ENCODE data around the gene DDX31.
"Not testable (repeated sequence)": the region's sequence is repeated elsewhere in the genome, so short reads cannot be mapped to it uniquely, and the experiment has no call there.

DDX31 gene

GRCh38 chr9:132669698-132670456 lies at the start of gene DDX31:
Gene DDX31, minus strand, starts transcription at chr9:132669983. Its CDS starts 49 bp downstream, at chr9:132669934.
- DNase-seq (ENCODE audit: low read depth, low spot score): peak; percentile 60

GRCh38 chr9:132718381-132718928 lies 48.7 kb upstream of the DDX31 start:
- not testable (repeated sequence) for DNase-seq (ENCODE audit: low read depth, low spot score)

- no peak for DNase-seq (ENCODE audit: low read depth, low spot score)
These were observed 47.7 kb upstream of the DDX31 start for GRCh38 chr9:132717326-132717945.

GRCh38 chr9:132716007-132716406 lies 46.2 kb upstream of the DDX31 start:
- no peak for DNase-seq (ENCODE audit: low read depth, low spot score)

GRCh38 chr9:132712753-132713152 lies 43.0 kb upstream of the DDX31 start:
- no peak for DNase-seq (ENCODE audit: low read depth, low spot score)

- no peak for DNase-seq (ENCODE audit: low read depth, low spot score)
These were observed 42.1 kb upstream of the DDX31 start for GRCh38 chr9:132711846-132712245.

GRCh38 chr9:132711152-132711551 lies 41.4 kb upstream of the DDX31 start:
- DNase-seq (ENCODE audit: low read depth, low spot score): not testable (repeated sequence)

- DNase-seq (ENCODE audit: low read depth, low spot score): no peak
These were observed 40.5 kb upstream of the DDX31 start for GRCh38 chr9:132710333-132710732.

- DNase-seq (ENCODE audit: low read depth, low spot score): no peak
These were observed 39.1 kb upstream of the DDX31 start for GRCh38 chr9:132708769-132709430.

- no peak for DNase-seq (ENCODE audit: low read depth, low spot score)
These were observed 38.5 kb upstream of the DDX31 start for GRCh38 chr9:132708239-132708638.

GRCh38 chr9:132703336-132703735 lies 33.6 kb upstream of the DDX31 start:
- no peak for DNase-seq (ENCODE audit: low read depth, low spot score)

- DNase-seq (ENCODE audit: low read depth, low spot score): no peak
These were observed 32.5 kb upstream of the DDX31 start for GRCh38 chr9:132702254-132702653.

GRCh38 chr9:132699956-132700355 lies 30.2 kb upstream of the DDX31 start:
- no peak for DNase-seq (ENCODE audit: low read depth, low spot score)

- no peak for DNase-seq (ENCODE audit: low read depth, low spot score)
These were observed 29.2 kb upstream of the DDX31 start for GRCh38 chr9:132698989-132699388.

- DNase-seq (ENCODE audit: low read depth, low spot score): no peak
These were observed 27.4 kb upstream of the DDX31 start for GRCh38 chr9:132697230-132697629.

- no peak for DNase-seq (ENCODE audit: low read depth, low spot score)
These were observed 24.4 kb upstream of the DDX31 start for GRCh38 chr9:132694144-132694543.

GRCh38 chr9:132690696-132691095 lies 20.9 kb upstream of the DDX31 start:
- DNase-seq (ENCODE audit: low read depth, low spot score): no peak

- no peak for DNase-seq (ENCODE audit: low read depth, low spot score)
These were observed 14.1 kb upstream of the DDX31 start for GRCh38 chr9:132683873-132684272.

- no peak for DNase-seq (ENCODE audit: low read depth, low spot score)
These were observed 11.8 kb upstream of the DDX31 start for GRCh38 chr9:132681561-132681960.

GRCh38 chr9:132679946-132680625 lies 10.3 kb upstream of the DDX31 start:
- no peak for DNase-seq (ENCODE audit: low read depth, low spot score)

GRCh38 chr9:132677976-132678375 lies 8.2 kb upstream of the DDX31 start:
- no peak for DNase-seq (ENCODE audit: low read depth, low spot score)

- no peak for DNase-seq (ENCODE audit: low read depth, low spot score)
These were observed 4.7 kb upstream of the DDX31 start for GRCh38 chr9:132674485-132674884.

All from brain pericyte (primary cell).